D721Med (cell line): Measurements from ENCODE around the gene BCAS4.
"Not testable (repeated sequence)": the region's sequence is repeated elsewhere in the genome, so short reads cannot be mapped to it uniquely, and the experiment has no call there.

ENCODE experiments used
- DNase-seq: peaks from one replicate; pipeline ENCODE4 v3.0.0; 2011; ENCODE audit warnings: low spot score; ENCODE audit not compliant: insufficient read length
- FAIRE-seq: peaks from 2 replicates; lab custom pipeline; 2011; peaks lifted over from hg19 to GRCh38; lab: Jason Lieb, UNC
- CTCF ChIP-seq: IDR thresholded peaks from 2 replicates; pipeline ENCODE4 v1.5.1; 2012; ENCODE audit warnings: mild to moderate bottlenecking, control low read depth; ENCODE audit not compliant: insufficient read depth; ENCODE audit errors: missing control alignments

The BCAS4 gene

GRCh38 chr20:50774515-50774914 is 20.3 kb upstream of the BCAS4 start:
- DNase-seq = no peak
- TF ChIP-seq CTCF = no peak
- no peak for FAIRE-seq

- FAIRE-seq = no peak
Measured at GRCh38 chr20:50776122-50776817, 18.6 kb upstream of the BCAS4 start.

GRCh38 chr20:50777373-50777772 is 17.5 kb upstream of the BCAS4 start:
- DNase-seq = no peak
- TF ChIP-seq CTCF = no peak
- FAIRE-seq = no peak

More at GRCh38 chr20:50776122-50776817, 18.6 kb upstream of the BCAS4 start:
- no peak for DNase-seq
- no peak for TF ChIP-seq CTCF

GRCh38 chr20:50778994-50779393 is 15.9 kb upstream of the BCAS4 start:
- not testable (repeated sequence) for DNase-seq, FAIRE-seq

GRCh38 chr20:50783390-50783789 is 11.5 kb upstream of the BCAS4 start:
- no peak for TF ChIP-seq CTCF
- FAIRE-seq = no peak
- no peak for DNase-seq

- DNase-seq (no peak), FAIRE-seq (no peak)
- TF ChIP-seq CTCF = no peak
Measured at GRCh38 chr20:50783903-50784302, 11.0 kb upstream of the BCAS4 start.

- no peak for TF ChIP-seq CTCF
- no peak for FAIRE-seq
Measured at GRCh38 chr20:50784464-50784863, 10.4 kb upstream of the BCAS4 start.

More at GRCh38 chr20:50784464-50784863, 10.4 kb upstream of the BCAS4 start:
- DNase-seq = no peak
